Measurements from ENCODE around the gene WDR20.

- TF ChIP-seq CTCF (conservative IDR thresholded peaks at IDR 0.05) (no peak), ZFX (IDR thresholded peaks at IDR 0.05) (no peak)
Observed at GRCh38 chr14:102218688-102219087, 79.0 kb downstream of the WDR20 start.

Measured in C4-2B (cell line).